ENCODE results near the gene SSTR1.

The SSTR1 gene

DNA sequence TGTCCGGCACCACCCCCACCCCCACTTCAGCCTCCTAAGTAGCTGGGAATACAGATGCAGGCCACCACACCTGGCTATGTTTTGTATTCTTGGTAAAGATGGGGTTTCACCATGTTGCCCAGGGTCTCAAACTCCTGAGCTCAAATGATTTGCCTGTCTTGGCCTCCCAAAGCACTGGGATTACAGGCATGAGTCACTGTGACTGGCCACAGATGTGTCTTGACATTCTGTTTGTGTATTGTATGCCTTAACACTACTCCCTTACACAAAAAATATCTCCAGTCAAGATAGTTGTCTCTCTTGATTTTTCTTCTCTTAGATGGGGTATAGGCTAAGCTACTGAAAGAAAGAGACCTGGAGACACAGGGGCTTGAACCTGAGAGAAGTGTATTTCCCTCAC lies 30.6 kb downstream of the SSTR1 start:
- DNase-seq (ENCODE audit: insufficient read length, low spot score) (no peak), FAIRE-seq (no peak)
- TF ChIP-seq POLR2A (IDR thresholded peaks at IDR 0.05; ENCODE audit: low read depth, low read length): no peak

DNA sequence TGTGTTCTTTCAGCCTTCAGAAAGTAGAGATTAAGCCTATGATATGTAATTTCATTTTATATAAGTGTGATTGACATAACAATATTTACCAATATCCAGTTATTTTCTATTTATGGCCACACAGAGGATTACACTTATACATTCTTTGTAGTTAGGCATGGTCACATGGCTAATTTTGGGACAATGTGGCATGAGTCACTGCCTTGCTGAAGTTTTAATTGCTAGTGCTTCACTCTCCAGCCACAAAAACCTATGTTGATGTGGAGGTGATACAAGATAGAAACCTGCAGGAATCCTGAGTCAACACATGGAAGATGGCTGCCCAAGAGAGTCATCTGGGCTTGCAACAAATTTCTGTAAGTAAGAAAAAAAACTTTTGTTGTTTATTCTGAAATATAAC lies 31.2 kb downstream of the SSTR1 start:
- DNase-seq (ENCODE audit: insufficient read length, low spot score) (no peak), FAIRE-seq (no peak)
- no peak for TF ChIP-seq POLR2A (IDR thresholded peaks at IDR 0.05; ENCODE audit: low read depth, low read length)

DNA sequence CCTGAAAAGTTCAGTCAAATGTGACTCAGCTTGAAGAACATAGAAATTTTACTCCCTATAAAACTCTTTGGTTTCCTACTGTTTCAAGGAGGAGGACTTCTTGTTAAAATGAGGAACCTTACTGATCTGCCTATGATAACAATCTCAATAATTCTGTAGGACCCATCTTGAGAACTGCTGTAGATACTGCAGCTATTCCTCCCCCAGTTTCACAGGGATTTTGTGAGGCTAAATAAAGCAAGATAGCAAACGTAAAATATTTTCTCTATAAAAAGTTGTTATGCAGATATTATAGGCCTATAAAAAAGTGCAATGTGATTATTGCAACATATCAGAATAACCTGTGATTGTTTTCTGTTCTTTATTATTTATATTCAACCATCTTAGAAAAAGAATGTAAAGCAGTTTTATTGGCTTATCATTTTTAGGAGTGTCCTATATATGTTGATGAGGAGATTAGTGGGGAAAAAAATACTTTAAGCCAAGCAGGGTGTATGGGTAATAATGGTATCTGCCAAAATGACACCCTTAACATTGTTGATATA lies 36.1 kb downstream of the SSTR1 start:
- FAIRE-seq (no peak), DNase-seq (ENCODE audit: insufficient read length, low spot score) (no peak)
- TF ChIP-seq POLR2A (IDR thresholded peaks at IDR 0.05; ENCODE audit: low read depth, low read length): no peak

DNA sequence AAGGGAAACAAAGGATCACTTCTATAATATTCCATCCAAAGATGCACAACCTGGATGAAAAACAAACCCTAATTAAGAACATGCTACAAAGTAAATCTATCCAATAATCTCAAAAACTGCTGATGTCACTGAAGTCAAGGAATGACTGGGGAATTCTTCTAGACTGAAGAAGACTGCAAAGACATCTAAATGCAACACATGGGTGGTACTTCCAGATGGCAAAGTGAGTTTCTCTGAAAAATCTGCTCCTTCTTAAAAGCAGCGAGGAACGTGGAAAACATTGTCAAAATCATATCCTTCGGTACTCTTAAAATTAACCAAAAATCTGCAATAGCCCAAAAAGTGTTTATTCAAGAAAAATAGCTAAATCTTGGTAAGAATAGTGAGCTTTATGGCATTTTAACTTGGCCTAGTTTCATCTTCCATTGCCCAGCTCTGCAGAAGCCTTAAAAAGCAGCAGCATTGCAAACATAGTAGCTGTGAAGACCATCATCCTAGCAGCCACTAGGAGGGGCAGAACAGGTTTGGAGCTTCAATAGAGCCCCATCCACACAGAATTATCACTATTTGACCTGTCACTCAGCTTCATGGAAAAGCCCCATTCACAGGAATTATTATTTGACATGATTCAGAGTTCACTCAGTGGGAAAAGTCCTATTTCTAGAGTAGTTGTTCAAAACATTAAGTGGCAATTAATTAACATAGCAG lies 40.8 kb downstream of the SSTR1 start:
- FAIRE-seq (no peak), DNase-seq (ENCODE audit: insufficient read length, low spot score) (no peak)
- no peak for TF ChIP-seq POLR2A (IDR thresholded peaks at IDR 0.05; ENCODE audit: low read depth, low read length)

DNA sequence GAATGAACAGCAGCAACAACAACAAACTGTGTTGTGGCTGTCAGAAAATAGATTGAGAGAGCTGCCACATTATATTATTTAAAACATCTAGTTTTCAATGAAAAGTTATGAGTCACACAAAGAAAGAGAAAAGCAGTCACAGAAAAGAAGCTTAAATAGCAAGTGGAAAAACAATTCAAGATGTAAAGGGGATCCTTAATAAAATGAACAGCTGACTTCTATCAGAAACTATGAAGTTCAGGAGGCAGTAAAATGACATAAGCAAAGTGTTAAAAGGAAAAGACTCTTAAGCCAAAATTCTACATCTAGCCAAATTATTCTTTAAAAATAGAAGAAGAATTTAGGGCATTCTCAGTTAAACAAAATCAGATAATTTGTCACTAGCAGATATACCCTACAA lies 42.6 kb downstream of the SSTR1 start:
- FAIRE-seq (no peak), DNase-seq (ENCODE audit: insufficient read length, low spot score) (no peak)
- no peak for TF ChIP-seq POLR2A (IDR thresholded peaks at IDR 0.05; ENCODE audit: low read depth, low read length)

DNA sequence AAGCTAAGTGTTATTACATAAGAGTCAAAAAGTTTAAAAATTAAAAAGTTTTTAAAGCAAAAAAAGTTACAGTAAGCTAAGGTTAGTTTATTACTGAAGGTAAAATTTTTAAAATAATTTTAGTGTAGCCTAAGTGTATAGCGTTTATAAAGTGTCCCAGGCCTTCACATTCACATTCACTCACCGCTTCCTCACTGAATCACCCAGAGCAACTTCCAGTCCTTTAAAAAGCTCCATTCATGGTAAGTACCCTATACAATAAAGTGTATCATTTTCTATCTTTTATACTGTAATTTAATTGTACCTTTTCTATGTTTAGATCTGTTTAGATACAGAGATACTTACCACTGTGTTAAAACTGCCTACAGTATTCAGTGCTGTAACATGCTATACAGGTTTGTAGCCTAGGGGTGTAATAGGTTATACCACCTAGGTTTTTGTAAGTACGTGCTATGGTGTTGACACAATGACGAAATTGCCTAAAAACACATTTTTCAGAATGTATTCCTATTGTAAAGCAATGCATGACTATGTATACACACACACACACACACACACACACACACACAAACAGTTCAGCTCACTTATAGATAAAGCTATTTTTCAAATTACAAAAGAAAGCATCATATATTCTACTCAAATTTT lies 44.5 kb downstream of the SSTR1 start:
- DNase-seq (ENCODE audit: insufficient read length, low spot score) (no peak), FAIRE-seq (no peak)
- TF ChIP-seq POLR2A (IDR thresholded peaks at IDR 0.05; ENCODE audit: low read depth, low read length): no peak

DNA sequence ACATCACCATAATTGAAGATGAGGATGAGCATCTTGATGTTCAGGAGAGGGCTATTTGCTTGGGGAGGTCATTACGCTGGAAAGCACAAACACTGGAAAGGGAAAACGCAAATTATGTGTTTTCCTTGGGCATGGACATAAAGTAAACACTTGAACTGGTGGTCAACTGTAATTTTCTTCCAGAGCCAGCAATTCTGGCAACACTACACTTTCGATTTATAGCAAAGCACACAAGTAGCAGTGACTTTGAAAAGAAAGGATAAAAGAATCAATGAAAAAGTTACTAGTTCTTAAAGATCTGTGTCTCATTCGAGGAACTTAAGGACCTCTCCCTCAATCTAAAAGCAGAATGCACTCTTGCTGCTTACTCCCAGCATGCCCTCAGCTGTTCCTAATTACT lies 46.0 kb downstream of the SSTR1 start:
- no peak for TF ChIP-seq POLR2A (IDR thresholded peaks at IDR 0.05; ENCODE audit: low read depth, low read length)
- DNase-seq (ENCODE audit: insufficient read length, low spot score): no peak
- FAIRE-seq: no peak

DNA sequence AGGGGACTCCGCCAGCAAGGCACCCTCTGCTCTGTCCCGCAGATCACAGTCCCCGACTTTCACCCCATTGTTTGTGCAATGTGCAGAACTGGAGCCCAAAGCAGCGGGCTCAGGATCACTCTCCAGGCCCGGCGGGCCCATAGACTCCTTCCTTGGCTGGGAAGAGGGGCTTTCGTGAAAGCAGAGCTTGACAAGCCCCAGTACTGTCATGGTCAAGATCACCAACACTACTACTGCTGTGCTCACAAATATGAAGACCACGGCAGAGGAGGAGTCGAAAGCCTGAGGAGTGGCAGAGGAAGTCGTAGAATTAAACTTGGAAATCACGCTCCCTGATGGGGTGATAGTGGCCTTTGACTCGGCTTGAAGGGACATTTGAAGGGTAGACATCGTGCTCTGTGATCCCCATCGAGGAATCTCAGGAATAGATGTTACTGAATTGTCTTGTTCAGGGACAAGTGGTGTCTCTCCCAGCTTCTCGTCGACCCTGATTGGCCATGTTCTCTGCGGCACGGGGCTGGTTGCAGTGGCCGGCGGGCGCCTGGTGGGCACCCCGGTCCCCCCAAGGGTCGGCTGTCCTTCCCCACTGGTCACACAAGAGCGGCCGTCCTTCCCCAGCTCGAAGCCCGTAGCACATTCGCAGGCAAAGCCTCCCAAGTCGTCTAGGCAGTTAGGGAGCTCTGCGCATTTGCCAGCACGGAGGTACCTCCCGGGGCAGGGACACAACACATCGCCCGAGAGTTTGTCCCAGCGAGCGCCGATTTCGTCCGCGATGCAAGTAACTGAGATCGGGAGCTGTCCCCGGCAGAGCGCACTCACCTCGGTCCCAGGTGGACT lies 47.1 kb downstream of the SSTR1 start:
- TF ChIP-seq POLR2A (IDR thresholded peaks at IDR 0.05; ENCODE audit: low read depth, low read length): no peak
- DNase-seq (ENCODE audit: insufficient read length, low spot score) (no peak), FAIRE-seq (no peak)

DNA sequence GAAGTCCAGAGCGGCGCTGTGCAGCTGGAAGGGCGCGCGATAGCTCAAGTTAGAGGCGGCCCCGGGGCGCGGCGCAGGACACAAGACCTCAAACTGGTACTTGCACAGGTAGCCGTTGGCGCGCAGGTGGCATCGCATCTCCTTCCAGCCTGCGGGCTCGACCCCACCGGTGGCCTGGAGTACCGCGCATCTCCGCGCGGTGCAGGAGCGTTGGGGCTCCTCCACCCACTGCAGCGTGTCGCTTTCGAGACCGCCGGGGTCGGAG lies 47.6 kb downstream of the SSTR1 start:
- no peak for TF ChIP-seq POLR2A (IDR thresholded peaks at IDR 0.05; ENCODE audit: low read depth, low read length)
- FAIRE-seq (no peak), DNase-seq (ENCODE audit: insufficient read length, low spot score) (no peak)

DNA sequence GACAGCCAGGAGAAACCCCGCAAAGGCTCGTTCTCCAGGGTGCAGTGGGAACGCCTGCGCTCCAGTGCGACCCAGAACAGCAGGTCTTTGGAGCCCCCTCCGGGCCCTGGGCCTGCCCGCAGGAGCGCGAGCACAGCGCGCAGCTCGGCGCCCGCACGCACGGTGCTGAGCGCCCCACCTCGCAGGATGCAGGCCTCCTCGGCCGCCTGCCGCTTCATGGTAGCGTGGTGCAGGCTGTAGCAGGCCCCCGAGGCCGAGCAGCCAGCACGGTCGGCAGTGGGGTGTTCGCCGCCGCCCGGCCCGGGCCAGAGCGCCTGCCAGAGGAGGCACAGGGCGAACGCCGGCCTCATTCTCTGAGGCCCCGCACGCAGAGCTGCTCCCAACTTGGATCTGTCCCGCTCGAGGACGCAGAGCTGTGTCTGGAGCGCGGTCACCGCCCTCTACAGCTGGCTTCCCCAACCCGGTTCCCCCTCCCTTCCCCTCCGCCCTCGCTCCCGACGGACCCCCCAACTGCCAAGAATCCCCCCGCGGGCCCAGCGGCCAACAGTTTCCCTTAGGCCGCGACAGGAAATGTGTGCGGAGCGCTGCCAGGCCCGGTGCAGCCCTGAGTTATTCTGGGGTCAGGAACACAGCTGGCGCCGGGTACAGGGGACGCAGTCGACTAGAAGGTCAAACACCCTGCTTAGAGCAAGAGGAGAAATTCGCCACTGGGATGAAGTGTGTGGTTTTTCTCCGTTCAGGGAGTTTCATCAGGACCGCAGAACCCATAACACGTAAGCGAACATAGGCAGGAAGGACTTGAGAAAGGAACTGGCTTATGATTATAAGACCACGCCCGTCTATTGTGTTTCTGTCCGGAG lies 48.2 kb downstream of the SSTR1 start, which contains the start of gene CLEC14A:
Gene CLEC14A (minus strand): TSS at position 421 of the 860 bp plus-strand sequence. CDS start 71 bp downstream, at position 350.
- no peak for FAIRE-seq
- no peak for TF ChIP-seq POLR2A (IDR thresholded peaks at IDR 0.05; ENCODE audit: low read depth, low read length)

DNA sequence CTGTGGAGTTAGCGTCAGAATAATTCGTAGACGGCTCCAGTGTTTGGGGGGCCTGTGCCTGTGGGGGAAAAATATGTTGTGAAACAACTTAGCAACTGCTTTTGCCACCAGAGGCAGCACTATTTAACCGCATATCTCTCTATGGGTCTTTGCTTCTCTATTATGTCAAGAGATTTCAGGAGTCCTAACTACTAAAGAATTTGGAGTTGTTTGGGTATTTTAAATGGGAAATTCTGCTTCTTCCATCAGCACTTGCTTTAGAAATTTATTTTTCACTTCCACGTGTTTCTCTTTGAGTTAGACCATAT lies 48.8 kb downstream of the SSTR1 start:
- FAIRE-seq (no peak), DNase-seq (ENCODE audit: insufficient read length, low spot score) (no peak)
- TF ChIP-seq POLR2A (IDR thresholded peaks at IDR 0.05; ENCODE audit: low read depth, low read length): no peak

More for the DNA sequence above, 48.2 kb downstream of the SSTR1 start, which contains the start of gene CLEC14A:
- no peak for DNase-seq (ENCODE audit: insufficient read length, low spot score)

DNA sequence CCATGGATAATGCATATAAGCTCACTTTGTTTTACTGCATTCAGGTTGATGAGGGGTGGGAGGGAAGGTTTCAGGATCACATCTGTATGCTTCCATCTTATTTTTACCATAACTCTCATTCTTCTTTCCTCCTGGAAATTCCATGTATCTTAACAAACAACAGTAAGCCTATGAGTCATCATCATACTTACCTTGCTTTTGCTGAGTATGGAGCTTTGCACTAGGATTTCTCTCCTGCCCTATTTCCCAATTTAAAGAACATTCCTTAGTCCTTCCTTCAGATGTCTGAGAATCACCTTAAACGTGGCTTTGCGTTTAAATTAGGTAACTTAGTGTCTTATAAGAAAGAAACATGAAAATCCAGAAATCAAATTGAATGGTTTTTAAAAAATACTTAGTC lies 49.8 kb downstream of the SSTR1 start:
- TF ChIP-seq POLR2A (IDR thresholded peaks at IDR 0.05; ENCODE audit: low read depth, low read length): no peak
- DNase-seq (ENCODE audit: insufficient read length, low spot score) (no peak), FAIRE-seq (no peak)

DNA sequence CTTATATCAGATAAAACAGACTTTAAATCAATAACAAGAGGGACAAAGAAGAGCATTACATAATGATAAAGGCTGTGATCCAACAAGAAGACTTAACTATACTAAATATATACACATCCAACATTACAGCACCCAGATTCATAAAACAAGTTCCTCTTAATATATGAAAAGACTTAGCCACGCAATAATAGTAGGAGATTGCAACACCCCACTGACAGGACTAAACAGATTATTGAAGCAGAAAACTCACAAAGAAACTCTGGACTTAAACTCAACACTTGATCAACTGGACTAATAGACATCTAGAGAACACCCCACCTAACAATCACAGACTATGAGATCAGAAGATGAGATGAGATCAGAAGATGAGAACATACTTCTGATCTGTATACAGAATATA lies 53.9 kb downstream of the SSTR1 start:
- DNase-seq (ENCODE audit: insufficient read length, low spot score) (no peak), FAIRE-seq (no peak)
- TF ChIP-seq POLR2A (IDR thresholded peaks at IDR 0.05; ENCODE audit: low read depth, low read length): no peak

Measured in H54 (cell line).